Activated naive CD4-positive, alpha-beta T cell treated with anti-CD3 and anti-CD28 coated beads, Interleukin-2, amount 10 ng/mL, durations not matched to agents 7 days and 5 days (primary cell): ENCODE data around the gene MRO.

ENCODE experiments used
- CTCF ChIA-PET: fragments of 350-600 bp; sonication (Branson Sonifier 250); formaldehyde crosslinking; loops from one replicate; lab custom pipeline; 2021; ENCODE audit warnings: antibody characterized with exemption; lab: Charles Lee
- DNase-seq: peaks from one replicate; pipeline ENCODE4 v3.0.0-alpha.2; 2020
- H3K27ac Mint-ChIP-seq: one replicate; pipeline ENCODE4 v1.8.0; 2021; ENCODE audit warnings: mild to moderate bottlenecking, moderate library complexity, mixed read lengths
- H3K27me3 Mint-ChIP-seq: one replicate; pipeline ENCODE4 v1.8.0; 2021; ENCODE audit warnings: mild to moderate bottlenecking, mixed read lengths
- H3K36me3 Mint-ChIP-seq: one replicate; pipeline ENCODE4 v1.8.0; 2021; ENCODE audit warnings: mixed read lengths
- H3K4me1 Mint-ChIP-seq: one replicate; pipeline ENCODE4 v1.8.0; 2021; ENCODE audit warnings: mixed read lengths
- H3K4me3 Mint-ChIP-seq: one replicate; pipeline ENCODE4 v1.8.0; 2021; ENCODE audit warnings: mild to moderate bottlenecking, moderate library complexity, mixed read lengths
- H3K9me3 Mint-ChIP-seq: one replicate; pipeline ENCODE4 v1.8.0; 2021; ENCODE audit warnings: mixed read lengths

MRO gene

DNA sequence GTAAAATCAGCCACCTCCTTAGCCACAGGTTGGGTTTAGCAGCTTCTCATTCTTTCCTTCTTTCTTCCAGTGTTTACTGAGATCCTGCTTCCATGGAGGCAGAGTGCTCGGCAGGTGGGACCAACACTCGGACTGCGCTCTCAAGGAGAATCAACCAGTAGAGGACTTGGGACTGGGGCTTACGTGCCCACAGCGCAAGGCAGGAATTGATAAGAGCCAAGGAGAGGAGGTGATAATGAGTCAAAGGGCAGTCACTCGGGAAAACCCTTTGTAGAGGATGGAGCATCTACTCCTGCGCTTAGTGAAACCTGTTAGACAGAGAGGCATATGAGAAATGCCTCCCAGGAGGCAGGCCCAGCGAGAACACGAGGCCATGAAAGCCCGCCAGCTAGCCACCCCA, 2.9 kb upstream of the MRO start:
- Mint-ChIP-seq H3K4me1 (no peaks in the 10 kb centered on the region), H3K4me3 (no peak overlapping the region), H3K27ac (no peak overlapping the region), H3K9me3 (no peaks in the 10 kb centered on the region), H3K36me3 (no peaks in the 10 kb centered on the region), H3K27me3 (peaks cover 7% of the 10 kb centered on the region)
- CTCF ChIA-PET: interaction anchor here (3.1 kb wide), 1 partner anchor 228 kb away, joined by 23 read pairs; no protein-coding TSS in a partner anchor
- DNase-seq: no peak

DNA sequence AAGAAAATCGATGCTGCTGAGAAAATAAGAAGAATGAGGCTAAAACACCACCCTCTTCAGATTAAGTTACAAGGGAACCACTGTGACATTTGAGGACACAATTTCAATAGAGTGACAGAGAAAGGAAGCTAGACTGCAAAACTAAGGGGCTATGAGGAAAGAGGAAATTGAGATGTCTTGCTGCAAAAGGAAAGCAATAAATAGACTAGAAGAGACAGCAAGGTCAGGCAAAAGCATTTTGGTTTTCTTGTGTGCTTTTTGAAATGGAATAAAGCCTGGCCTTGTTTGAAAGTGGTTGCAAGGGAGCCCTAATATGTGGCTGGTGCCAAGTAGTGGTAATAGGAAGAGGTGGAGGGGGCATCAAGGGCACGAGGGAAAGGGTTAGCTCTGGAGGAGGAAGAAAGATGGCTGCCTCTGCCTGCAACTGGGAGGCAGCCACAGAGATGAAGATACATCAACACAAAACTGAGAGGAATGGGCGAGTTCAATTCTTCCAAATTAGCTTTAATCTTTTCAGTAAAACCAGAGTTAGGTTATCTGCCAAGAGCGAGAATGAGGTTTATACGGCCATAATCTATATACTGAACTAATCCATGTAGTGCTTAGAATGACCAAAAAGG, 1.2 kb upstream of the MRO start:
- no peak for DNase-seq
- CTCF ChIA-PET: interaction anchor here (0.7 to 3.1 kb wide), 6 partner anchors 14 to 288 kb away, joined by 3 to 23 read pairs (median 5); no protein-coding TSS in a partner anchor
- H3K27ac Mint-ChIP-seq: no peak overlapping the region
- H3K9me3 Mint-ChIP-seq: no peaks in the 10 kb centered on the region
- H3K27me3 Mint-ChIP-seq: peaks cover 17% of the 10 kb centered on the region
- no peaks in the 10 kb centered on the region for H3K36me3 Mint-ChIP-seq
- H3K4me1 Mint-ChIP-seq: no peaks in the 10 kb centered on the region
- no peak overlapping the region for H3K4me3 Mint-ChIP-seq

DNA sequence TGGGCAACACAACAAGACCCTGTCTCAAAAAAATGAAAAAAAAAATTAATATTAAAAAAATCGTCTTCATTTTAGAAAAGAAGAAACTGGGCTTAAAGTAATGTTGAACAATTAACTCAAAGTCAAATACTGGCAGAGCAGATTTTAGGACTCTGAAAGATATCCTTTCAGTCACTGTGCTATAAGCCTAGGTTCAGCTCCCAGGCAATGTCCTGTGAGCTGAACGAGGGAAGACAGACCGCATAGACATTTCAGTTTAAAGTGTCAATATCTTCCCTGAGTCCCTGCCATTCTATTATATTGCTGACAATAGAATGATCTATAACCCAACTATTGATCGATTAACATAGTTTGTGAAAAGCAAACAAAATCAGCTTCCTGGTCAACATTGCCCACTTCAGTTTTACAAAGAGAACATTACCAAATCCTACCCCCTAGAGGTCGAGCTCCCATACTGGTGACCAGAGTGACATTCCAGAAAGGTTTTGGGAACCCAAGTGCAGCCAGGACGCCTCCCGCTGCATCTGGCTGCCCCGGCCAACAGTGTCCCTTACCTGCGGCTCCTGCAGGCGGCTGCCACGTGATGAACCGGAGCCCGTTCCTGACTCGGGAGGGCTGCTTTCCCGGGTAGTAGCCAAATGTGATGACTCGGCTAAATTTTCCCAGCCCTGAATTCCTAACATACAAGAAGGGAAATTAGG, 639 bp downstream of the MRO start:
- Mint-ChIP-seq H3K4me1 (no peaks in the 10 kb centered on the region), H3K27ac (no peak overlapping the region), H3K27me3 (peaks cover 17% of the 10 kb centered on the region), H3K4me3 (no peak overlapping the region), H3K36me3 (no peaks in the 10 kb centered on the region), H3K9me3 (no peaks in the 10 kb centered on the region)
- no peak for DNase-seq
- CTCF ChIA-PET: interaction anchor here (0.8 to 2.3 kb wide), 4 partner anchors 48 to 235 kb away, joined by 3 to 9 read pairs (median 6); no protein-coding TSS in a partner anchor

DNA sequence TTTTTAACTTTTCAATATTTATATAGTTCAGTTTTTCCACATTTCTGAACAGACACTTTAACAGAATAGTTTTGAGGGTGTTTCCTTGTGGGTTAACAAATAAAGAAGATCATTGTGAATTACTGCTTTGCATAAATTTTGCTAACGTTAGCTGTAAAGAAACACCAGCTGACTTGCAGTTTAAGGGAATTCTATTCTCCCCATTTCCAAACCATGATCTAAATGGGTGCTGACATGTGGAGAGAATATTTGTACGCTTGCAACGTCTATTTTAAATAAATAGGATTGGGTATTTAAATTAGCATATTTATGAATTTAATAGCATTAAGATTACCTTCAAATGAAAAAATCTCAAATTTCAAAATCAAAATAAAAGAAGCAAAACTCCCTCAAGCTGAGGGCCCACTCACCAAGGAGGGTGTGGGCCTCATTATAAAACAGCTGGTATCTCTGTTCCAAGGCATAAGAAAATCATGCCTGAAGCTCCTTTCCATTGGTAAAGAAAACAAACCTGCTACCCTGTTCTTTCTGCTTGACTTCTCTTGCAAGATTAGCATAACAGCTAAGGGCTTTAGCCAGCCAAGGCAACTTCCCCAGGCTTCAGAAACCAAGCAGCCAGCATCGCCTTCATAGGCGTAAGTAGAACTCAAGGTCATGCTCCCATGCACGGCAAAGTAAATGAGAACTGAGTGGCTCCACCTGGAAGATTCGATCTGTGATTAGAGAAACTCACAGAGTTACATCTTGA, 3.2 kb downstream of the MRO start:
- H3K36me3 Mint-ChIP-seq: no peaks in the 10 kb centered on the region
- no peaks in the 10 kb centered on the region for H3K4me1 Mint-ChIP-seq
- no peak for DNase-seq
- no peaks in the 10 kb centered on the region for H3K9me3 Mint-ChIP-seq
- CTCF ChIA-PET: interaction anchor here (0.8 to 1.9 kb wide), 2 partner anchors 235 to 851 kb away, joined by 3 to 5 read pairs; no protein-coding TSS in a partner anchor
- no peak overlapping the region for H3K27ac Mint-ChIP-seq
- peaks cover 23% of the 10 kb centered on the region for H3K27me3 Mint-ChIP-seq
- no peak overlapping the region for H3K4me3 Mint-ChIP-seq

DNA sequence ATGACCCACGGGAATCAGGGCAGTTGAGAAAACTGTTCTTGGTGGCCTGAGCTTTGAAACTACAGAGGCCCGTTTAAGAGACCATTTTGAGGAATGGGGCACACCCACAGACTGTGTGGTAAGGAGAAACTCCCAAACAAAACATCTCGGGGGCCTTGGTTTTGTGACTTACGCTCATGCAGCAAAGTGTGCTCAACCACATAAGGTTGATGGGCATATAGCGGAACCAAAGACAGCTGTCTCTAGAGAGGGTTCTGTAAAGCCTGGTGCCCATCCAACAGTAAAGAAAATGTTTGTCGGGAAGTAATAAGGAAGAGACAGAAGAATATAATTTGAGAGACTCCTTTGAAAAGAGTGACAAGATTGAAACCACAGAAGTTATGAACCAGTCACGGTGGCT, 5.4 kb downstream of the MRO start:
- no peak overlapping the region for H3K4me3 Mint-ChIP-seq
- H3K27me3 Mint-ChIP-seq: peaks cover 23% of the 10 kb centered on the region
- no peak for DNase-seq
- CTCF ChIA-PET: no interaction called here
- H3K4me1 Mint-ChIP-seq: no peaks in the 10 kb centered on the region
- no peaks in the 10 kb centered on the region for H3K36me3 Mint-ChIP-seq
- no peaks in the 10 kb centered on the region for H3K9me3 Mint-ChIP-seq
- no peak overlapping the region for H3K27ac Mint-ChIP-seq

DNA sequence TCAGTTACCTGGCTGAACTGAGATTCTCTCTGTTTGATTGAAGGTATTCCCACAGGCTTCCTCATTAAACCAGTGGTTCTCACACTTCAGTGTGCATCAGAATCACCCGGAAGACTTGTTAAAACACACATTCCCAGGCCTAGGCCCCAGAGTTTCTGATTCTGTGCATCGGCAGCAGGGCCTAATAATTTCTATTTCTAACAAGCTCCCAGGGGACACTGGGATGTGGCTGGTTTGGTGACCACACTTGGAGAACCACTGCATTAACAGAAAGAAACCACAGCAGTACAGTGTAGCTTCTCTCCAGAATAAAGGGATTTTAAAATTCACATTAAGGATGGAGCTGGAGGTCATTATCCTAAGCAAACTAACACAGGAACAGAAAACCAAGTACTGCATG, 6.5 kb downstream of the MRO start:
- Mint-ChIP-seq H3K4me1 (no peaks in the 10 kb centered on the region), H3K36me3 (no peaks in the 10 kb centered on the region), H3K27me3 (peaks cover 19% of the 10 kb centered on the region), H3K27ac (no peak overlapping the region), H3K4me3 (no peak overlapping the region), H3K9me3 (no peaks in the 10 kb centered on the region)
- DNase-seq: no peak
- CTCF ChIA-PET: no interaction called here

DNA sequence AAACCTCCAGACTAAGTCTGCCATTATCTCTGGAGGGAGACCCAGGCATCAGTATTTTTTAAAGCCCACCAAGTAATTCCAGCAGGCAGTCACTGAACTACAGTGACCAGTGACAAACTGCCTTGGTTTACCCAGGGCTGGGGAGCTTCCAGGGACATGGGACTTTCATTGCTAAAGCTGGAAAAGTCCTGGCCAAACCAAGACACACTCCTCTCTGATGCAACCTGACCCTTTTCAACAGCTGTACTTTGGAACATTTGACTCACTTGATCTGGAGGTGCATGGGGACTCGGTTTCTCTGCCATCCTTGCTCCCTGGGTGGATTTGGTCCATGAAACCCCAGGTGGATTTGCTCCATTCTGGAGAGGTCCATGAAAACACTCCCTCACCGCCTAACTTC, 7.0 kb downstream of the MRO start:
- Mint-ChIP-seq H3K36me3 (no peaks in the 10 kb centered on the region), H3K4me1 (no peaks in the 10 kb centered on the region), H3K4me3 (no peak overlapping the region), H3K9me3 (no peaks in the 10 kb centered on the region), H3K27me3 (peaks cover 19% of the 10 kb centered on the region), H3K27ac (no peak overlapping the region)
- no peak for DNase-seq
- CTCF ChIA-PET: no interaction called here

DNA sequence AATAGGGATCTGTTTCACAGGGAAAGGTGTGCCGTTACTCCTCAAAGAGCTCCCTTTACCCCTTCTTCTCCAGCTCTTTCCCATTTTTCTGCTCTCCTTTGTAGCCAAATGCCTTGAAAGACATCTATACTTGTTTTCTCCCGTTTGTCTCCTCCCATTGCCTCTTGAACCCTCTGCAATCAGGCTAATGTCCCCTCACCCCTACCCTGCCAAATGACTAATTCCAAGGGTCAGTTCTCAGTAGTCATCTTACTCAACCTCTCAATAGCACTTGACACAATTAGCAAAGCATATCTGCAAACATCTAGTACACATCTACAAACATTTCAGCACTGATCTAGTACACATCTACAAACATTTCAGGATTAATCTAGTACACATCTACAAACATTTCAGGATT, 12.6 kb downstream of the MRO start:
- CTCF ChIA-PET: no interaction called here
- H3K4me3 Mint-ChIP-seq: no peak overlapping the region
- DNase-seq: no peak

DNA sequence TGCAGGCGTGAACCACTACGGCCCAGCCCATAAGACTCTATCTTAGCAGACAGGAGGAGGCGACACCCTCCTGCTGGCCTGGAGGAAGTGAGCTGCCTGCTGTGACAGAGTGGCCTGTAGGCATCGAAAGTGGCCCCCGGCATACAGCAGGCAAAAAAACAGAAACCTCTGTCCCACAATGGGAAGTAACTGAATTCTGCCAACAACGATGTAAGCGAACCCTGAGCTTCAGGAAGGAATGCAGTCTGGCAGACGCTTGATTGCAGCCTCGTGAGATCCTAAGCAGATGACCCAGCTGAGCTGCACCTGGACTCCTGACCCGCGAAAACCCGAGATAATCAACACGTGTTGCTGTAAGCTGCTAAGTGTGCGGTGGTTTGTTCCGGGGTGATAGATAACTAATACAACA, 13.6 kb downstream of the MRO start:
- H3K36me3 Mint-ChIP-seq: no peaks in the 10 kb centered on the region
- no peak for DNase-seq
- H3K4me3 Mint-ChIP-seq: no peak overlapping the region
- CTCF ChIA-PET: no interaction called here
- no peaks in the 10 kb centered on the region for H3K4me1 Mint-ChIP-seq
- no peak overlapping the region for H3K27ac Mint-ChIP-seq
- peaks cover 23% of the 10 kb centered on the region for H3K27me3 Mint-ChIP-seq
- no peaks in the 10 kb centered on the region for H3K9me3 Mint-ChIP-seq

More for the DNA sequence above, 12.6 kb downstream of the MRO start:
- Mint-ChIP-seq H3K36me3 (no peaks in the 10 kb centered on the region), H3K27ac (no peak overlapping the region), H3K9me3 (no peaks in the 10 kb centered on the region), H3K27me3 (peaks cover 23% of the 10 kb centered on the region), H3K4me1 (no peaks in the 10 kb centered on the region)

DNA sequence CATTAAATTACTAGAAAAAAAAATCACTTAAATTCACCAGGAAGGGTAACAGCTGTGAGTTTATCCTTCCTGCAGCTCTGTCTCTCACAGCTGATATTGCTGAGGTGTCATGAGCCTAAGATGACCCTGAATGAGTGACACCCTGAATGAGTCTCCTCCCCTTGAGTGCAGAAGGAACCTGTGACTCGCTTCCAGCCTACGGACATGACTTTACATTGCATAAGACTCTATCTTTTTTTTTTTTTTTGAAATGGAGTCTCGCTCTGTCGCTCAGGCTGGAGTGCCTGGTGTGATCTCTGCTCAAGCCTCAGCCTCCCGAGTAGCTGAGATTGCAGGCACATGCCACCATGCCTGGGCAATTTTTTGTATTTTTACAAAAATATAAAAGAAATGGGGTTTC, 14.1 kb downstream of the MRO start:
- H3K4me3 Mint-ChIP-seq: no peak overlapping the region
- CTCF ChIA-PET: no interaction called here
- no peaks in the 10 kb centered on the region for H3K4me1 Mint-ChIP-seq
- DNase-seq: no peak
- peaks cover 23% of the 10 kb centered on the region for H3K27me3 Mint-ChIP-seq
- H3K9me3 Mint-ChIP-seq: no peaks in the 10 kb centered on the region
- H3K27ac Mint-ChIP-seq: no peak overlapping the region
- H3K36me3 Mint-ChIP-seq: no peaks in the 10 kb centered on the region

DNA sequence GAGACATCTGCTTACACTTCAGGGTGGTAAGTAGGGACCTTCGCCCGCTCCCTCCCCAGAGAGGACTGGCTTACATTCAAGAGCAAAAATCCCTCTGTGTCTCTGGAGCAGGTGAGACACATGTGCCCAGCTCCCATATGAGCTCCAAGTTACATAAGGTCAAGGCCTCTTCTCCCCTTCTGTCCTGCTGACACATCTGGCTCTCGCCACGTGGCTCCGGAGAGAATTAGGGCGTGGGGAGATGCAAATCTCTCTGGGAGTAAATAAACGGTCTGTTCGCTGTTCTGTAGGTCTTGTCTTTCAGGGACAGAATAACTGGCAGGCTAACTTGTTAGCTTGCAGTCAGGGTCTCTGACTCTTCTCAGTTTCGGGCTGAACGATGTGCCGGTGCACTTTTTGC, 16.2 kb downstream of the MRO start:
- CTCF ChIA-PET: no interaction called here

DNA sequence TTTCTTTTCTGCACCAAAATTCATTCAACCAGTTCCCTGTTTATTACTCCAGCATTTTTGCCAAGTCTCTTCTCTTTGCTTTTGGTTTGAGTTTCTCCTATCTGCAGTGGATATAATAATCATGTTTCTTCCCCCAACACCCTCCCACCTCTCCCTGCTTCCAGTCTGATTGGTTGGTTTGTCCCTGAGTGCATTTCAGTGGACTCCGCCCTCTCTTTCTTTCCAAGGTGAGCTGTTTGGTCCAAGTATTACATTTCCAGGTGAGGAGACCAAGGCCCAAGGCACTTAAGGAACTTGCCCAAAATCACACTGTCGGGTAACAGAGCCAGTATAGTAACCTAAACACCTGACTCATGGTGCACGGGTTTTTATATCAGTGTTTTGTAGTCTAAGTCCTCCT, 17.7 kb downstream of the MRO start:
- Mint-ChIP-seq H3K4me1 (no peaks in the 10 kb centered on the region), H3K27ac (no peak overlapping the region), H3K9me3 (no peaks in the 10 kb centered on the region), H3K27me3 (peaks cover 24% of the 10 kb centered on the region), H3K36me3 (no peaks in the 10 kb centered on the region), H3K4me3 (no peak overlapping the region)
- DNase-seq: no peak
- CTCF ChIA-PET: no interaction called here

More for the DNA sequence above, 16.2 kb downstream of the MRO start:
- H3K4me1 Mint-ChIP-seq: no peaks in the 10 kb centered on the region
- H3K9me3 Mint-ChIP-seq: no peaks in the 10 kb centered on the region
- no peaks in the 10 kb centered on the region for H3K36me3 Mint-ChIP-seq
- no peak overlapping the region for H3K27ac Mint-ChIP-seq
- H3K4me3 Mint-ChIP-seq: no peak overlapping the region
- DNase-seq: no peak
- peaks cover 23% of the 10 kb centered on the region for H3K27me3 Mint-ChIP-seq

DNA sequence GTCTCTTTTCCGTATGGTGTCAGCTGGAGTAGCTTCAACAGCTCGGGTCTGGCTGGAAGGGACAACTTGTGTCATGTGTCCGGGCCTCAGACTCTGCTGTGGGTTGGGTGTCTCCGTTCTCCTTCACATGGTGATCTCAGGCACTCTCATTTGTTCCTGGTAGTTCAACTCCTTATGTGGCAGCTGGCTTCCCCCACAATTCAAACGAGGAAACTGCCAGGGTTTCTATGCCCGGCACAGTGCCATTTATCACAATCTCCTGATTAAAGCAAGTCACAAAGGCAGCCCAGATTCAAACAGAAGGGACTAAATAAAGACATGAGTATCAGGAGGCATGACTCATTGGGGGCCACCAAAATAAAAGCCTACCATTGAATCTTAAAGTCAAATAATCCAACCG, 22.7 kb downstream of the MRO start:
- no peaks in the 10 kb centered on the region for H3K36me3 Mint-ChIP-seq
- CTCF ChIA-PET: no interaction called here
- H3K9me3 Mint-ChIP-seq: no peaks in the 10 kb centered on the region
- peaks cover 26% of the 10 kb centered on the region for H3K27me3 Mint-ChIP-seq
- no peaks in the 10 kb centered on the region for H3K4me1 Mint-ChIP-seq
- H3K27ac Mint-ChIP-seq: no peak overlapping the region
- no peak overlapping the region for H3K4me3 Mint-ChIP-seq
- DNase-seq: no peak

DNA sequence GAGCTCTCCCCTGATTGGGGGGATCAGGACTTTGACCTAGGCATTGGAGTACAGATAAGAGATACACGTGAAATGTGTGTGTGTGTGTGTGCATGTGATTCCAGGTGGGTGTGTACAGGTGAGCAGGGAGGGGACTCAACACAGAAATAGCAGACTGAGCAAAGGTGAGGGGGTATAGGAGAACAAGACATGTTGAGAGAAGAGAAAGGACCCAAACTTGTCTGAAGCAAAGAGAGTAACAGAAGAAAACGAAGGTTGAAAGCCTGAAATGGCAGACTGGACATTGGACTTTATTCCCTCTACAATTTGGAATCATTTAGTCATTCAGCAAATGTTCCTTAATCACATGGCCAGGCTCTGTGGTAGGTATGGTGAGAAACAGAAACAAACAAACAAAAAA, 23.3 kb downstream of the MRO start:
- DNase-seq: no peak
- H3K4me1 Mint-ChIP-seq: no peaks in the 10 kb centered on the region
- no peaks in the 10 kb centered on the region for H3K9me3 Mint-ChIP-seq
- CTCF ChIA-PET: no interaction called here
- no peaks in the 10 kb centered on the region for H3K36me3 Mint-ChIP-seq
- peaks cover 27% of the 10 kb centered on the region for H3K27me3 Mint-ChIP-seq
- H3K27ac Mint-ChIP-seq: no peak overlapping the region
- no peak overlapping the region for H3K4me3 Mint-ChIP-seq
